GM12875 (cell line): Measurements from ENCODE around the gene ATP8A2.

ENCODE experiments used
- H3K4me3 ChIP-seq: one replicate; pipeline ENCODE4 v1.5.1; 2011; ENCODE audit warnings: low read depth, low read length, control low read depth
- TF ChIP-seq, protein P1 (sequence below): IDR thresholded peaks from 2 replicates; pipeline ENCODE4 v1.5.1; 2011; ENCODE audit warnings: low read depth, mild to moderate bottlenecking, control low read depth, inconsistent platforms, low read length, moderate library complexity, borderline replicate concordance; ENCODE audit not compliant: insufficient read depth

ATP8A2 gene

DNA sequence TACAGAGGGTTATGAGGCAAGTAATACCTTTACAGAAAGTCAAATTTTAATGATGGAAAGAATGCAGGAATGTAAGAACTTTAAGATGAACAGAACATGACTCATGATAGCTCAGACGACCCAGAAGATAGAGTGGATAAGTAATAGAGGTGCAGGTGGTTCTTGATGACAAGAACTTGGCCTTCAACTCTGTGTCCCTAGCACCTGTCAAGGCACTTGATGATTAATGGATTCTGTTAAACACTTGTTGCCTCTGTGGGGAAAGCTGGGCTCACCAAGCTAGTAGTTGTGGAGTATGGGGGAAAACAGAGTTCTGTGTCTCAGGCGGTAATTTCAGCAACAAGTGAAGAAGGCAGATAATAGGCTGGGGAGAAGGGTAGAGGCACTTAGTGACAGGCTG is 306.2 kb downstream of the ATP8A2 start:
- TF ChIP-seq, protein P1, sequence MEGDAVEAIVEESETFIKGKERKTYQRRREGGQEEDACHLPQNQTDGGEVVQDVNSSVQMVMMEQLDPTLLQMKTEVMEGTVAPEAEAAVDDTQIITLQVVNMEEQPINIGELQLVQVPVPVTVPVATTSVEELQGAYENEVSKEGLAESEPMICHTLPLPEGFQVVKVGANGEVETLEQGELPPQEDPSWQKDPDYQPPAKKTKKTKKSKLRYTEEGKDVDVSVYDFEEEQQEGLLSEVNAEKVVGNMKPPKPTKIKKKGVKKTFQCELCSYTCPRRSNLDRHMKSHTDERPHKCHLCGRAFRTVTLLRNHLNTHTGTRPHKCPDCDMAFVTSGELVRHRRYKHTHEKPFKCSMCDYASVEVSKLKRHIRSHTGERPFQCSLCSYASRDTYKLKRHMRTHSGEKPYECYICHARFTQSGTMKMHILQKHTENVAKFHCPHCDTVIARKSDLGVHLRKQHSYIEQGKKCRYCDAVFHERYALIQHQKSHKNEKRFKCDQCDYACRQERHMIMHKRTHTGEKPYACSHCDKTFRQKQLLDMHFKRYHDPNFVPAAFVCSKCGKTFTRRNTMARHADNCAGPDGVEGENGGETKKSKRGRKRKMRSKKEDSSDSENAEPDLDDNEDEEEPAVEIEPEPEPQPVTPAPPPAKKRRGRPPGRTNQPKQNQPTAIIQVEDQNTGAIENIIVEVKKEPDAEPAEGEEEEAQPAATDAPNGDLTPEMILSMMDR: no peak
- no peak overlapping the region for H3K4me3 ChIP-seq

DNA sequence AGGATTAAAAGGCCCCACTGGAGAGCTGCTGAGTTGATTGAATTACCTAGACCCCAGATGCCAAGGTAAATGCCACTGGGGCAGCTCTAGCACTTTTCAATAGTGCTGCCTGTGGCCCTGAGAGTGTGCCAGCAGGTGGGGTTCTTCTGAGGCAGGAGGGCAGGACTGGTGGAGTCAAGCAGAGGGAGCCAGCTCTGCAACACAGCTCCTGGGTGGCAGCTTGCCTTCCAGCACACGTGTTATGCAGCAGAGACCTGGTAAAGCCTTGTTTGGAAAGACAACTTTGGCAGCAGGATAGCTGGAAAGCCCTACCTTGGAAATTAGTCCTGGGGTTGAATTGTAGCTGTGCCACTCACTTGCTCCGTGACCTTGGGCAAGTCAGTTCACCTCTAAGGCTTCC is 306.6 kb downstream of the ATP8A2 start:
- TF ChIP-seq, protein P1: no peak
- no peak overlapping the region for H3K4me3 ChIP-seq

DNA sequence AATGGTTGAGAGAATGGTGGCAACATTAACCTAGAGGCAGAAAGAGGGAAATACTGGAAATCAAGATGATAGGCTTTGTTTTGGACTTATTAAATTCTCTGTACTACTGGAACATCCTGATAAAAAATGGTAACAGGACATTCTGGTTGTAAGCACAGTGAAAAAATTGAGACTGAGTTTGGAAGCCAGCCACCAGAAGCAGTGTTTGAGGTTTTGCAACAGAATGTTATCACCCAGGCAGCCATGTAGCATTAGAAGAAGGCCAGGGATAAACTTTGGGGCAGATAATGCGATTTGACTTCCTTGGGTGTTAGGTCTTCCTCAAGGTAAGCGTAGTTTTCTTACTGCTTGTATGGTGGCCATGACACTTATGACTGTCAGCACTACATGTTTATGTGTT is 307.4 kb downstream of the ATP8A2 start:
- TF ChIP-seq, protein P1: no peak

DNA sequence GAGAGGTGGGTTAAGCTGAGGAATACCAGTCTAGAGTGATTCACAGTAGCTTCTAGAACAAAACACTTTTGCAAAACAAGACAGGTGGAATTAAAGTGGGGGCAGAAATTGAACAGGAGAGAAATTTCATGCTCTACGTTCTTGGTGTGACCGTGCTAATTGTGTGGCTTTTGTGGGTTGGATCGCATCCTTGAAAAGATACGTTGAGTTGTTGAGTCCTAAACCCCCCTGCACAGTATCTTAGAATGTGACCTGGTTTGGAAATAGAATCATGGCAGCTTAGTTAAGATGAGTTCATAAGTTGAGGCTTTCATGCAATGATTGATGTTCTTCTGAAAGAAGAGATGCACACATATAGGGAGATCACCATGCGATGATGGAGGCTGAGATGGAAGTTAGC is 308.2 kb downstream of the ATP8A2 start:
- no peak overlapping the region for H3K4me3 ChIP-seq
- TF ChIP-seq, protein P1: no peak

More for the DNA sequence above, 307.4 kb downstream of the ATP8A2 start:
- H3K4me3 ChIP-seq: no peak overlapping the region

DNA sequence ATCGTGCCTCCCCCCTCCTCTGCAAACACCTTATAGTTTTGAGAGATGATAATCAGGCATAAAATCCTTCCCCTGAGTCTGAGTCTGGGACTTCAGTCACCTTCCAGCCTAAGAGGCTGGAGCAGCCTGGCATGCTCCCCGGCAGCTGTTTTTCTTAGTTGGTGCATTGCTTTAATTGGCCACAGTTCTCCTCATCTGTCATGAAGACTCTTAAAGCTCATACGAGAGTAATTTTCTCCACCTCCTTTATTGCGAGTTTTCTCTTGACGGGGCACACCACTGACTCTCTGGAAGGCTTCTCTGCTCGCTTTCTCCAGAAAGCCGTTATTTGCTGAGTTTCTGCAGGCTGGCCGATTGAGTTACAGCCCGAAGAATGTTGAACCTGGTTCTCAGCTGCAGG is 310.5 kb downstream of the ATP8A2 start:
- TF ChIP-seq, protein P1: no peak
- H3K4me3 ChIP-seq: no peak overlapping the region

DNA sequence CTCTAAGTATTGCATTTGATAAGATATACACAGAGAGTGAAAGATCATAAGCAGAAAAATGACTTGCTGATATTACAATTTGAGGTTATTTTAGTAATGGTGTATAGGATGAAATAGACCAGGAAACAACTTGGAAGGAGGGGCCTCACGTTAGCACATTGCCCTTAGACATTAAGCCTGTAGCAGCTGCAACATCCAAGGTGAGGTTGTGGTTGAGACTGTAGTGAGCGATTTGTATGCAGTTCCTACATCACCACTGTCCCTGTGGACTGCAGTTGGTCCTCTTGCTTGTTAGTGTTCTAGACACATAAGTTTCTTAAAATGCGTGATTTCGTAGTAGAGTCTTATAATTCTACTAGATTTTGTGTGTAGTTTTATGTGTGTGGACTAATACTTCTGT is 311.3 kb downstream of the ATP8A2 start:
- TF ChIP-seq, protein P1: no peak
- H3K4me3 ChIP-seq: no peak overlapping the region

DNA sequence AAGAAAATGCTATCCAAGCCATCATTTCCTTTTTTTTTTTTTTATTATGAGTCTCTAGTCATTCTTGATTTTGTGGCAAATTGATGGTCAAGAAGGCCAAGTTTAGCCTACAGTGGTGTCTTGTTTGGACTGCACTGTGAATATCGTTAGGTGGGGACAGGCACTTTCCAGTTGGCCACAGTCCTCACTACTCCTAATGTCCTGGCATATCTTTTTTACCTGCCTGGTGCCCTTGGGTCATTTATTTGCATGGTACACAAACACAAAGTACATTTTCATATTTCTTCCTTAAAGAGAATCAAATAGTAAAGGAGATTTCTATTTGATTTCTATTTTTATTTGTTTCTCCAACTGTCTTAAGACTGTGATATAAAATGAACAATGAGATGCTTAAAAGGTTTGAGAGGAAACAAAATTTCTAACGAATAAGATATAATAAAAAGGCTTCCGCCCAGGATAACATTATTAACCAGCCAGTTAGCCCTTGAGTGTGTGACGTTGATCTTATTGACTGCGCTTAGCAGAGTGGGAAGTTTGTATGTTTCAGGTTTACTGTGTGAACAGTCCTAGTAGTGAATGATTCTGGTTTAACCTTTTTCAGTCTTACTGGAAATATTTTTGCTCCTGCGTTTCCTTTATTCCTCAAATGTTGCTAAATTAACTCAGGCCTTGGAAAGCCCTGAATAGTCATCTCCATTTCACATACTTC is 312.0 kb downstream of the ATP8A2 start:
- TF ChIP-seq, protein P1: no peak

More for the DNA sequence above, 312.0 kb downstream of the ATP8A2 start:
- no peak overlapping the region for H3K4me3 ChIP-seq
